Measurements from ENCODE around the gene RAVER2.
"Not testable (repeated sequence)": the region's sequence is repeated elsewhere in the genome, so short reads cannot be mapped to it uniquely, and the experiment has no call there.

RAVER2 gene, protein sequence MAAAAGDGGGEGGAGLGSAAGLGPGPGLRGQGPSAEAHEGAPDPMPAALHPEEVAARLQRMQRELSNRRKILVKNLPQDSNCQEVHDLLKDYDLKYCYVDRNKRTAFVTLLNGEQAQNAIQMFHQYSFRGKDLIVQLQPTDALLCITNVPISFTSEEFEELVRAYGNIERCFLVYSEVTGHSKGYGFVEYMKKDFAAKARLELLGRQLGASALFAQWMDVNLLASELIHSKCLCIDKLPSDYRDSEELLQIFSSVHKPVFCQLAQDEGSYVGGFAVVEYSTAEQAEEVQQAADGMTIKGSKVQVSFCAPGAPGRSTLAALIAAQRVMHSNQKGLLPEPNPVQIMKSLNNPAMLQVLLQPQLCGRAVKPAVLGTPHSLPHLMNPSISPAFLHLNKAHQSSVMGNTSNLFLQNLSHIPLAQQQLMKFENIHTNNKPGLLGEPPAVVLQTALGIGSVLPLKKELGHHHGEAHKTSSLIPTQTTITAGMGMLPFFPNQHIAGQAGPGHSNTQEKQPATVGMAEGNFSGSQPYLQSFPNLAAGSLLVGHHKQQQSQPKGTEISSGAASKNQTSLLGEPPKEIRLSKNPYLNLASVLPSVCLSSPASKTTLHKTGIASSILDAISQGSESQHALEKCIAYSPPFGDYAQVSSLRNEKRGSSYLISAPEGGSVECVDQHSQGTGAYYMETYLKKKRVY

GRCh38 chr1:64744492-64745180 lies at the start of gene RAVER2:
Gene RAVER2 (plus strand): TSS chr1:64745075. CDS start chr1:64745173, 98 bp downstream.
- in situ Hi-C loops (cut with MboI; ENCODE audit: low sequenced_read_pairs): no loop called here

- in situ Hi-C loops (cut with MboI; ENCODE audit: low sequenced_read_pairs): no loop called here
Measured at GRCh38 chr1:64696879-64697278, 48.0 kb upstream of the RAVER2 start.

DNA sequence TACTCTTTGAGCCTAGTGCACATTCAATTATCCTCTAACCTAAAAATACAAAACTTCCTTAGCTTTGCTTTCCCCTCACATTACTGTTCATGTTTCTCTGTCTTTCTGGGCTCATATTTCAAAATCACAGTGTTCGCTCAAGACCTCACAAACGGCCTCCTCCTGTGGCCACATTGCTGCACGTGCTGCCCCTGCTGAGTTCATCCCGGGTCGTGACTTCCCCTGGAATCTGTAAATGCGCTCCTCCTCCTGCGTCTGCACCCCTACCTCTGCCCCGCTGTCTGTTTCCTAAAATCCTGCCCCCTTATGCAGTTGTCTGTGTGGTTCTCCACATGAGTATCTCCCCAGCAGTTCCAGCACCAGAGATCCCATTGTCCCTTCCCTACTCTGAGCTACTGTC lies 45.5 kb upstream of the RAVER2 start:
- in situ Hi-C loops (cut with MboI; ENCODE audit: low sequenced_read_pairs): no loop called here

DNA sequence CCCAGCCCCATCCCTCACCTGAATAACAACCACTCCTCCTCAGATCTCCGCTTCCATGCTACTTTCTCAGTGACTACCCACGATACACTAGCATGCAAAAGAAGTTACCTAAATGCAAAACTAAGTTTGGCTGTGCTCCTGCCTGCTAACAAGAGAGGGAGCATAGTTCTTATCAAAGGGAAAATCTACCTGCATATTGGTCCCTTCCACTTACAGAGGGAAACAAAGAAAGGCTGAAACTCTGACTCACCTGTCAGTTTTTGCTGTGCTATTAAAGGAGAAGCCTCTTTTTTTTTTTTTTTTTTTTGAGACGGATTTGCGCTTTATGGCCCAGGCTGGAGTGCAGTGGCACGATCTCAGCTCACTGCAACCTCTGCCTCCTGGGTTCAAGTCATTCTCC lies 43.8 kb upstream of the RAVER2 start:
- in situ Hi-C loops (cut with MboI; ENCODE audit: low sequenced_read_pairs): no loop called here

DNA sequence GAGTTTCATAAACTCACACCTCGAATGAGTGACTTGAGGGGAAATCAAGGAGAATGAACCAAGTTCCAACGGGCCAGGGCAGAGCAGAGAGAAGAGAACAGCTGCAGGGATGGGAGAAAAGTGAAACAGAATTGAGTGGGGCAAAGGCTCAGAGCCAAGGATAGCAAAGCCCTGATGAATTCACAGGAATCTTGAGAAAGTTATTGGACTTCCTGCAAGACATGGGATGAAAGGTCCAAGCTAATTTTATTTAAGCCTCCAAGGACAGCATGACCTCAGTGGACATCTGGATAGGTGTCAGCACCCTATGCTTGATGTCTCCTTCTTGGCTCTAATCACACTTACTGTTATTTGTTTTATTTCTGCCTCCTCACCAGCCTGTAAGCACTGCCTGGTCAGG lies 43.0 kb upstream of the RAVER2 start:
- in situ Hi-C loops (cut with MboI; ENCODE audit: low sequenced_read_pairs): no loop called here

DNA sequence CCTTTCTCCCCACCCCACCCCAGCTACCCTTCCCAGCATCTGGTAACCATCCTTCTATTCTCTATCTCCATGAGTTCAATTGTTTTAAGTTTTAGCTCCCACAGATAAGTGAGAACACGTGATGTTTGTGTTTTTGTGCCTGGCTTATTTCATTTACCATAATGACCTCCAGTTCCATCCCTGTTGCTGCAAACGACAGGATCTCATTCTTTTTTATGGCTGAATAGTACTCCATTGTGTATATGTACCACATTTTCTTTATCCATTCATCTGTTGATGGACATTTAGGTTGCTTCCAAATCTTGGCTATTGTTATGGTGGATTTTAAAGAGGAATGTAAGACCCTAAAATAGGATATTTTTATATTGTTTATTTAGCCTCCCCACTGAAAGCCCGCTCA lies 42.2 kb upstream of the RAVER2 start:
- in situ Hi-C loops (cut with MboI; ENCODE audit: low sequenced_read_pairs): not testable (repeated sequence)

DNA sequence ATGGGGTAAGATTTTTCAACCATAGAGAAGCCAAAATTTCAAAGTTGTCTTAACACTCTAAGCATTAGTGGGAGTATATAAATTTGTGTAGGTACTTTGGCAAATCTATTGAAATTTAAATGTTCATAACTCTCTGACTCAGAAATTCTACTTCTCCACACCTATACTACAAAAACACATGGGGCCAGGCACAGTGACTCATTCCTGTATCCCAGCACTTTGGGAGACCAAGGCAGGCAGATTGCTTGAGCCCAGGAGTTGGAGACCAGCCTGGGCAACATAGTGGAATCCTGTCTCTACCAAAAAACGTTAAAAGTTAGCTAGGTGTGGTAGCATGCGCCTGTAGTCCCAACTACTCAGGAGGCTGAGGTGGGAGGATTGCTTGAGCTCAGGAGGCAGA lies 41.3 kb upstream of the RAVER2 start:
- in situ Hi-C loops (cut with MboI; ENCODE audit: low sequenced_read_pairs): no loop called here

DNA sequence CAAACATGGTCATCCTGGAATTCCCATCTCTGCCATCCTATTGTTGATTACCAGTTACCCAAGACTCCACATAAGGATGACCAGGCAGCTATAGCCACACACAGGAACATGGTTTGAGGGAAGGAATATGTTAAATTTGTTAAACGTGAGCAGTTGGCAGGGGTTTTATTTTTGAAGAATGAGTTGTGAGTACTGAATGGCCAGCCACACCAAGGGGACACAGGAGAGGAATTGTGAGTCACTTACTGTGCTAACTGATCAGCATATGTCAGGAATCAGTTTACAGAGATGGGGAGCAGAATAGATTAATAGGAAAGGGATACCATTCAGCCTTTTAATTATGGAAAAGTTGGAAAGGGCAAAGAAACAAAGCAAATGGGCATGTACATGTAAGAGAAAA lies 39.3 kb upstream of the RAVER2 start:
- in situ Hi-C loops (cut with MboI; ENCODE audit: low sequenced_read_pairs): no loop called here

- in situ Hi-C loops (cut with MboI; ENCODE audit: low sequenced_read_pairs): no loop called here
Measured at GRCh38 chr1:64711266-64711665, 33.6 kb upstream of the RAVER2 start.

DNA sequence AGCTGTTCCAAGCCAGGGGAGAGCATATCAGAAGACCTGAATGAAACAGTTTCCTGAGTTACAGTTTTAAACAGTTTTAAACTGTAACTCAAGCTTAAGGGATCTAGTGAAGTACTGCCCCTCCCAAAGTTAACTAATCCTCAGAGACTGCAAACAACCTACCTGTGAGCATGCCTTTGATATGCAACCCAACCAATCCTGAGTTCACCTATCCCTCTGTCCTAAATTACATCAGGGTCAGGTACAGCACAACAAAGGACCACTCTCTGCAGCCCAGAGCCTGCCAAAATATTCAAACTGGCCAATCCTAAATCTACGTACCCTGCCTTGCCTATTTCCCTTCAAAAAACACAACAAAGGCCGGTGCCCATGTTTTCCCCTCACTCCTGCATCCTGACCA lies 32.8 kb upstream of the RAVER2 start:
- in situ Hi-C loops (cut with MboI; ENCODE audit: low sequenced_read_pairs): no loop called here

- in situ Hi-C loops (cut with MboI; ENCODE audit: low sequenced_read_pairs): no loop called here
Measured at GRCh38 chr1:64715186-64715585, 29.7 kb upstream of the RAVER2 start.

DNA sequence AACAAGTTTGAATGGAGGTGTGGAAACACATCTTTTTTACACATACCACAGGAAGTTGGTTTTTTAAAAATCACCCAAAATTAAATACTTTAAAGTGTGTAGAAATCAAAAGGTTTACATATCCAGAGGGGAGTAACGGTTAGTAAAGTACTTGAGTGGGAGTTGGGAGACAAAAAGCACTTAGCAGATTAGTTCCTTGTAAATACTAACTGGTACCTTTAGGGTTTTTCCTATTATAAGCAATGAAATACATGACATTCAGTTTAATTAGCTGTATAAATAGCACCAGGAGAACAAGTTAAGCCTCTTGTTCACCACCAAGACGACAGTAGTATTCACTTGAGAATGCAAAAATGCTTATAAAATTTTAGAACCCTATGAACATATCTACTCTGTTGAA lies 23.7 kb upstream of the RAVER2 start:
- in situ Hi-C loops (cut with MboI; ENCODE audit: low sequenced_read_pairs): no loop called here

- in situ Hi-C loops (cut with MboI; ENCODE audit: low sequenced_read_pairs): no loop called here
Measured at GRCh38 chr1:64721576-64722145, 23.2 kb upstream of the RAVER2 start.

- in situ Hi-C loops (cut with MboI; ENCODE audit: low sequenced_read_pairs): no loop called here
Measured at GRCh38 chr1:64727861-64728260, 17.0 kb upstream of the RAVER2 start.

GRCh38 chr1:64733581-64734286 lies 11.1 kb upstream of the RAVER2 start:
- in situ Hi-C loops (cut with MboI; ENCODE audit: low sequenced_read_pairs): no loop called here

DNA sequence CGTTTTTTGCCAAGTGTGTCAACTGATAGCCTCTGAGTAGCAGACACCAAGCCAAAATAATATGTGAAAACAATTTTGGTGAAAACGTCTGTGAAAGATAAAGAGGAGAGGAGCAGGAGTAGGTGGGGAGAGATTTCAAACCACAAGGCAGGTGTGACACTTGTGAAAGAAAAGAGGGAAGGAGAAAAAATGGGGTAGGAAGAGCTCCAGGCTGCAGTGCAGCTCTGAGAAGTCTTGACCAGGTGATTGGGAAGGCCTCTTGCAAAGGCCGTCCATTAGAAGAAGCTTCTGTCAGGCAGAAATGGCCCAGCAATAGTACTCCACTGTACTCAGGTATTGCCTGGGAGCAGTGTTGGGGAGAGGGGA lies 10.6 kb upstream of the RAVER2 start:
- in situ Hi-C loops (cut with MboI; ENCODE audit: low sequenced_read_pairs): no loop called here

- in situ Hi-C loops (cut with MboI; ENCODE audit: low sequenced_read_pairs): not testable (repeated sequence)
Measured at GRCh38 chr1:64740687-64741086, 4.2 kb upstream of the RAVER2 start.

DNA sequence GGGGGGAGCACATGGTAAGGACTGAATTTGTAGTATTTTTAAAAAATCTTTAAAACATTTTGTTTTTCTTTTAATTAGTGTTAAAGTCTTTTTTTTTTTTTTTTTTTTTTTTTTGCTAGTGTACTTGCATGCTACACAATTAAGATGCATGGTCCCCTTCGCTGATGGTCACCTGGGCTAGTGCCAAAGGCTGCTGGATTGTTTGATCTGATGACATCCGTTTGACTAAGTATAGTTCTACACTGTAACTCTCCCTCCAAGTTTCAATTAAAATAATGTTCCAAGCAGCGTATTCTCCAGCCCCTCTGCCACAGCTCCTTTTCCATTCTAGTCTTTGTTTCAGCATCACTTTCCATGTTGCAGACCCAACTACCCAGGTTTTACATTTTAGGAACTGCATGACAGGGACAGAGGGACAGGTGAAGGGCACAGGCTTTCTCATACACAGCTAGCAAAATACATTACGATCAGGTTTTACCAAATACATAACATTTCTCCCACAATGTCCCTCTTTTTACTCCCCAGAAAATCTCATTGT lies 852 bp upstream of the RAVER2 start:
- in situ Hi-C loops (cut with MboI; ENCODE audit: low sequenced_read_pairs): no loop called here

GRCh38 chr1:64745181-64745985 lies 508 bp downstream of the RAVER2 start:
- in situ Hi-C loops (cut with MboI; ENCODE audit: low sequenced_read_pairs): no loop called here
